Prostate gland (tissue), 2 donors: Measurements from ENCODE around the gene SNX1. TPM values are rescaled to one million over a fixed set of nuclear protein-coding genes. Genes with fewer than 3 reads are reported as not detected.

Source experiments
- DNase-seq: peaks from one replicate; pipeline ENCODE4 v3.0.0-alpha.2; 2019; ENCODE audit warnings: low spot score
- H3K27ac ChIP-seq, 2 donors: fragments of 200-600 bp; sonication (generic); 2 replicates each; pipeline ENCODE4 v1.5.1; 2017 to 2019
- H3K27me3 ChIP-seq: fragments of 200-600 bp; sonication (generic); replicated peaks from 2 replicates; pipeline ENCODE4 v1.5.1; 2019; ENCODE audit not compliant: insufficient read depth
- H3K36me3 ChIP-seq, 2 donors: fragments of 200-600 bp; sonication (generic); 1 replicate in 1 of 2; 2 replicates in 1 of 2; pipeline versions ENCODE4 v1.5.1 to v1.8.1; 2017 to 2019
- H3K4me1 ChIP-seq: fragments of 200-600 bp; sonication (generic); replicated peaks from 2 replicates; pipeline ENCODE4 v1.5.1; 2019
- H3K4me3 ChIP-seq, 2 donors: fragments of 200-600 bp; sonication (generic); 2 replicates each; pipeline ENCODE4 v1.5.1; 2017 to 2019
- H3K9me3 ChIP-seq: fragments of 200-600 bp; sonication (generic); 2 replicates; pipeline ENCODE4 v1.5.1; 2017
- POLR2A ChIP-seq: fragments of 450-650 bp; IDR thresholded peaks from one replicate; pipeline ENCODE4 v1.6.1; 2016; ENCODE audit warnings: antibody characterized with exemption, mild to moderate bottlenecking
- POLR2AphosphoS5 ChIP-seq: sonication (generic); formaldehyde crosslinking; IDR thresholded peaks from one replicate; pipeline ENCODE4 v1.6.1; 2017; ENCODE audit warnings: antibody characterized with exemption
- WGBS: methylation state at CpG from one replicate; pipeline ENCODE4 v1.1.5; 2018; 5-methylcytosine and 5-hydroxymethylcytosine counted together
- intact Hi-C: fragments of 100-400 bp; cut with DNase I; formaldehyde crosslinking; loops from one replicate; pipeline ENCODE4 v1.14.2; 2022
- total RNA-seq, 2 donors: library from RNA; depleted of rRNA; stranded (reverse); fragments of >200 nt; gene quantifications; one replicate each; pipeline ENCODE4 v1.1.0, GENCODE V29; 2016
- TF ChIP-seq, protein P1 (sequence below), 4 experiments: fragments of 200-600 bp in 2 of 4; fragments of 450-650 bp in 2 of 4; sonication (generic) in 2 of 4; IDR thresholded peaks; 1 replicate in 3 of 4; 2 replicates in 1 of 4; pipeline ENCODE4 v1.5.1; 2016 to 2019; ENCODE audit warnings: antibody characterized with exemption in 4 of 4, mild to moderate bottlenecking in 2 of 4, moderate library complexity in 2 of 4

SNX1 gene
- total RNA-seq, 2 donors from 2014 or later: 109 to 110 TPM

DNA sequence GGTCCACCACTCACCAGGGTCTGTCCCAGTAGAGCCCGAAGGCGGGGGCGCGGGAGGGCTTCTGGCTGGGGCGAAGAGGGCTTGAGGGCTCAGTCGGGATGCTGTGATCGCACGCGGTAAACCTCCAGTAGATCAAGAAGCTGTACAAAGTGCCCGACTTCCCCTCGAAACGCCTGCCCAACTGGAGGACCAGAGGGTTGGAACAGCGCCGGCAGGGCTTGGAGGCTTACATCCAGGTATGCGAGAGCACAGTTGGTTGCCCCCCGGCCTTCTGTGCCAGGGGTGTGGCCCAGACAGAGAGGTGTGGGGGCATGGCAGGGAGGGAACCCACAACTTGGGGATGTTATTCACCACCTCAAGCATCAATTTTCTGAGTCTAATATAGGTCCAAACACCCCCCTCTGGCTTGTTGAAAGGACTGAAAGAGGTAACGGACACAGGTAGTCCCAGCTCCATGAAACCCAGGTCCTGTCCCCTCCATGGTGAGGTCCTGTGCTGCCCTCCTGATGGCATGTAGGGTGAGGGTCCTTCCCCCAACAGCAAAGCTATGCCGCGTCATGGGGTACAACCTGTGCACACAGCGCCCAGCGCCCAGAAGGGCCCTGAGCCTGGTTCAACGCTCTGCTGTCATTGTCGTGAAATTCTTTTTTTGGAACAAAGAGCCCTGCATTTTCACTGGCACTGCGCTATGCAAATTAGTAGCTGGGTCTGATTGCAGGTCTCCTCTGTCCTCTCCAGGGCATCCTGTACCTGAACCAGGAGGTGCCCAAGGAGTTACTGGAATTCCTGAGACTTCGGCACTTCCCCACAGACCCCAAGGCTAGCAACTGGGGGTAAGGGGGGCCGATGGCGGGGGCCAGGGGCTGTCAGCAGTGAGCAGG is 57.0 kb downstream of the SNX1 start:
- WGBS: 33% methylated on average over 26 of the region's 27 CpGs
- DNase-seq: no peak
- H3K36me3 ChIP-seq: peaks cover 13 to 15% of the 10 kb centered on the region in 2 donors
- intact Hi-C loops: no loop called here
- peak overlapping the region; percentile 38 to 57 for H3K4me3 ChIP-seq
- H3K4me1 ChIP-seq: peaks cover 4% of the 10 kb centered on the region
- no peaks in the 10 kb centered on the region for H3K27me3 ChIP-seq
- no peak for TF ChIP-seq POLR2A
- TF ChIP-seq POLR2AphosphoS5: no peak
- TF ChIP-seq, protein P1, sequence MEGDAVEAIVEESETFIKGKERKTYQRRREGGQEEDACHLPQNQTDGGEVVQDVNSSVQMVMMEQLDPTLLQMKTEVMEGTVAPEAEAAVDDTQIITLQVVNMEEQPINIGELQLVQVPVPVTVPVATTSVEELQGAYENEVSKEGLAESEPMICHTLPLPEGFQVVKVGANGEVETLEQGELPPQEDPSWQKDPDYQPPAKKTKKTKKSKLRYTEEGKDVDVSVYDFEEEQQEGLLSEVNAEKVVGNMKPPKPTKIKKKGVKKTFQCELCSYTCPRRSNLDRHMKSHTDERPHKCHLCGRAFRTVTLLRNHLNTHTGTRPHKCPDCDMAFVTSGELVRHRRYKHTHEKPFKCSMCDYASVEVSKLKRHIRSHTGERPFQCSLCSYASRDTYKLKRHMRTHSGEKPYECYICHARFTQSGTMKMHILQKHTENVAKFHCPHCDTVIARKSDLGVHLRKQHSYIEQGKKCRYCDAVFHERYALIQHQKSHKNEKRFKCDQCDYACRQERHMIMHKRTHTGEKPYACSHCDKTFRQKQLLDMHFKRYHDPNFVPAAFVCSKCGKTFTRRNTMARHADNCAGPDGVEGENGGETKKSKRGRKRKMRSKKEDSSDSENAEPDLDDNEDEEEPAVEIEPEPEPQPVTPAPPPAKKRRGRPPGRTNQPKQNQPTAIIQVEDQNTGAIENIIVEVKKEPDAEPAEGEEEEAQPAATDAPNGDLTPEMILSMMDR (IDR thresholded peaks at IDR 0.05): no peak
- H3K27ac ChIP-seq: peak overlapping the region in 1 of 2 donors; percentile 46
- no peaks in the 10 kb centered on the region for H3K9me3 ChIP-seq

DNA sequence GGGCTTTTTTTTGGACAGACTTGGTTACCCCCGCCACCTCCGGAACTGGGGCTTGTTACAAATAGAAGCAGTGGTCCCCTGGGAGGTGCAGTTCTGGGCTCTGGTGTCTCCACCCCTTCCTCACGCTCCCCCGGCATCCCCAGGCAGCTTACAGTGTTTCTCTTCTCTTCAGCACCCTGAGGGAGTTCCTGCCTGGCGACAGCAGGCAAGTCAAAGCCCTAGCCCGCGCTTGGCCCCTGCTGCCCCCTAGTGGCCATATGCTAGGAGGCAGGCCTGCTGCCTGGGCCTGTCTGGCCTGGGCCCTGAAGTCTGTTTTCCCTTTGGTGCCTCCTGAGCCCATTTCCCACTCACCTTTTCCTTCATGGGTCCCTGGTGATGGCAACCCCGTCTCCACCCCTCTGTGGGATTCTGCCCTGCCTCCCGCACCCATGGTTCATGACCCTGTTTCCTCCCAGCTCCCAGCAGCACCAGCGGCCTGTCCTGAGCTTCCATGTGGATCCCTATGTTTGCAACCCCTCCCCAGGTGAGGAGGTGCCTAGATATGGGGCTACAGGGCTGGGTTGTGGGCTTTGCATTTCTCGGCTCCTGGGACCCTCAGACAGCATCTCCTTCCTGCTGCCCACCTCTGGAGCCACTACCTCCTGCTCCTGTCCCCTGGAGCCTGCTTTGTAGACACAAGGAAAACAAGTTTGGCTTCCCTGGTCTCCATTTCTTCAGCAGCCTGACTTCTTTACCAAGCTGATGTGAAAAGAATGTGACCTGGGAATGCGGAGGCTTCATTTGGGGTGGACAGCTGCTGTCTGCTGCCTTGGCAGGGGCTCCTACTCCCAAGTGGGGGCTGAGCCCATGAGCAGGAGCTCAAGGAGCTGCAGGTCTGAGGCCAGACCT is 57.9 kb downstream of the SNX1 start:
- H3K9me3 ChIP-seq: no peaks in the 10 kb centered on the region
- peak overlapping the region; percentile 42 to 63 for H3K27ac ChIP-seq
- 21% methylated on average over 12 of the region's 12 CpGs for WGBS
- H3K36me3 ChIP-seq: peaks cover 15 to 21% of the 10 kb centered on the region in 2 donors
- DNase-seq: peak; percentile 88
- H3K27me3 ChIP-seq: no peaks in the 10 kb centered on the region
- TF ChIP-seq, protein P1 (IDR thresholded peaks at IDR 0.05): peak; percentile 91 to 97 (median 94)
- TF ChIP-seq POLR2AphosphoS5 (peak; percentile 60), POLR2A (no peak)
- peaks cover 4% of the 10 kb centered on the region for H3K4me1 ChIP-seq
- intact Hi-C loops: no loop called here
- H3K4me3 ChIP-seq: peak overlapping the region in 1 of 2 donors; percentile 57

DNA sequence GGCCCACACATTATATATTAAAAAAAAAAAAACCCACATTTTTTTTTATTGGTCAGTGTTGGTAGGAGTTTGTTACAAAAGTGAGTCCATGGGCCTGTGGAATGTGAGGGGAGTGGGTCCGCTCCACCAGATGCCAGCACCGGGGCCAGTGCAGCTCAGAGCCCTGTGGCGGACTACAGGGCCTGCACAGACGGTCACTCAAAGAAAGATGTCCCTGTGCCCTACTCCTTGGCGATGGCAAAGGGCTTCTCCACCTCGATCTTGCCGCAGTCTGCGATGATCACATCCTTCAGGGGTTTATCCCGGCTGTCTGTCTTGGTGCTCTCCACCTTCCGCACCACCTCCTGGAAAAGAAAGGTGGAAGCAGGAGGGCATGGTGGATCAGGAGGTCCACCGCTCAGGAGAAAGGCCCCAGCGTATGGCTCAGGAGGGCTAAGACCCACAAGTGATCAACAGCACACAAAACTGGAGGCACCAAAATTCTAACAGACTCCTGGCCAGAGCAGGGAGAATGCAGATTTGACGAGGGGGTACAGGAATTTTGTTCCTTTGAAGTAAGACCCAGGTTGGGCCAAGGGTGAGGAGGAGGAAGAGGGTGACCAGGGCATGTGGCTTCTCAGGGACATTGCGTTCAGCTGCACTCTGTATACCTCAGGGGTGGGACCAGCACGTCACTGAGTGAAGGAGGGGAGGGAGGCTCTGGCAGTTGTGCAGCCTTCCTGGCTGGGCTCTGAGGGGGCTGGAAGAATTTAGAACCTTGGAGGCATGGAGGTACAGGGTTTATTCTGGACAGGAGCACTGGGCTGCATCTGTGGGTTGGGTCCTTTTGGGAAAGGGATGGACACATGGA is 60.2 kb downstream of the SNX1 start:
- H3K27me3 ChIP-seq: no peaks in the 10 kb centered on the region
- H3K4me3 ChIP-seq: no peak overlapping the region
- no peak for DNase-seq
- intact Hi-C loops: no loop called here
- 83% methylated on average over 15 of the region's 15 CpGs for WGBS
- no peak overlapping the region for H3K27ac ChIP-seq
- H3K4me1 ChIP-seq: peaks cover 11% of the 10 kb centered on the region
- no peaks in the 10 kb centered on the region for H3K9me3 ChIP-seq
- H3K36me3 ChIP-seq: peaks cover 26 to 38% of the 10 kb centered on the region in 2 donors
- TF ChIP-seq POLR2A: no peak
- TF ChIP-seq POLR2AphosphoS5: no peak
- TF ChIP-seq, protein P1 (IDR thresholded peaks at IDR 0.05): no peak

DNA sequence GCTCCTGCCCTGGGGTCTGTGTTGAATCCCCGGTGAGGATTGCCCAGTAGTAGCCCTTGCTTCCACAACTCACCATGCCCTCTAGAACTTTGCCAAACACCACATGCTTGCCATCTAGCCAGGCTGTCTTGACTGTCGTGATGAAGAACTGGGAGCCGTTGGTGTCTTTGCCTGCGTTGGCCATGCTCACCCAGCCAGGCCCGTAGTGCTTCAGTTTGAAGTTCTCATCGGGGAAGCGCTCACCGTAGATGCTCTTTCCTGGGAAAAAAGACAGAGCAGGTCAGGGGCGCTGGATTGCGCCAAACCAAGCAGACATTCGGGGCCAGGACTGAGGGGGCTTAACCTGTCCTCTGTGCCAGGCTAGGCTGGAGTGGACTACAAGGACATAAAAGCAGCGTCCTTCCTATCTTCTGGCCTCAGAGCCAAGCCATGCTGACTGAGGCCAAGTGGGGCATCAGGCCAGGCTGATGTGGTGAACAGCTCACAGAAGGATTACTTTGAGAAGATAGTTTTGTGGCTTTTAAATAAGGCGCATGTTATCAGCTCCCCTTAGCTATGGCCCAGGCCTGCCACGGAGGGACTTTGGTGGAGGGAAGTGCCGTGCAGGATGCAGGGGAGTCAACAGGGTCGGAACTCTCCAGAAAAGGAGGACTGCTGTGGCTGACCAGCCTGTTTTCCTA is 61.0 kb downstream of the SNX1 start:
- WGBS: 86% methylated on average over 16 of the region's 16 CpGs
- H3K4me3 ChIP-seq: no peak overlapping the region
- no peaks in the 10 kb centered on the region for H3K9me3 ChIP-seq
- intact Hi-C loops: no loop called here
- peaks cover 19% of the 10 kb centered on the region for H3K4me1 ChIP-seq
- no peak for DNase-seq
- H3K36me3 ChIP-seq: peaks cover 26 to 38% of the 10 kb centered on the region in 2 donors
- TF ChIP-seq POLR2AphosphoS5 (no peak), POLR2A (no peak)
- TF ChIP-seq, protein P1 (IDR thresholded peaks at IDR 0.05): no peak
- no peak overlapping the region for H3K27ac ChIP-seq
- H3K27me3 ChIP-seq: no peaks in the 10 kb centered on the region
